Ecto neural progenitor cell (in vitro differentiated cells): ENCODE results near the gene BLACAT1.
A peak's percentile ranks its signal among the peaks of the same experiment; 100 is the strongest.
"Not testable (repeated sequence)": the region's sequence is repeated elsewhere in the genome, so short reads cannot be mapped to it uniquely, and the experiment has no call there.

Source experiments
- DNase-seq: peaks from one replicate; pipeline ENCODE4 v3.0.0-alpha.2; 2018; ENCODE audit warnings: low spot score

BLACAT1 gene

DNA sequence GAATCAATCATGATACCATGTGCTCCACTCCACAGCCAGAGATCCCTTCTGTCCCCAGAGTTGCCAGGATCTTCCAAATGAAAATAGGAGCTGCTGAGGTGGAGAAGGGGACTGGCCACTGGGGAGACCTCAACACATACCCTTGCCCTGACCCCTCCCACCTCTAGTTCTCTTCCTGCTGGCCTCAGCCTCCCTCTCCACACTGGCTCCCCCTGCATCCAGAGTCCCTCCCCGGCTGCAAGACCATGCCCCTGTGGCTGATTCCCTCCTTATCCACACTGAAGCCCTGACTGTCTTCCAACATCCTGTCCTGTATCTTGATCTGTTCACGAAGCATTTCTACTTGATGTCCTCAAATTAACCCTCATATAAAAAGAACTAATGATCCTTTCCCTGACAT lies 27.5 kb upstream of the BLACAT1 start:
- DNase-seq = no peak

DNA sequence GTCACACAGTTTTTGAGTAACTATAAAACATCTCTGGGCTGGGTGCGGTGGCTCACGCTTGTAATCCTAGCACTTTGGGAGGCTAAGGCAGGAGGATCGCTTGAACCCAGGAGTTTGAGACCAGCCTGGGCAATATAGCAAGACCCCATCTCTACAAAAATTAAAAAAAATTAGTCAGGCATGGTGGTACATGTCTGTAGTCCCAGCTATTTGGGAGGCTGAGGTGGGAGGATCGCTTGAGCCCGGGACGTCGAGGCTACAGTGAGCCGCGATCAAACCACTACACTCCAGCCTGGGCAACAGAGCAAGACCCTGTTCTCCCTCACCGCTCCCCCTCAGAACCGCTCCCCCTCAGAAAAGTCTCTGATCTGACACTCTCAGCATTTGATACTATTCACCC lies 26.7 kb upstream of the BLACAT1 start:
- not testable (repeated sequence) for DNase-seq

DNA sequence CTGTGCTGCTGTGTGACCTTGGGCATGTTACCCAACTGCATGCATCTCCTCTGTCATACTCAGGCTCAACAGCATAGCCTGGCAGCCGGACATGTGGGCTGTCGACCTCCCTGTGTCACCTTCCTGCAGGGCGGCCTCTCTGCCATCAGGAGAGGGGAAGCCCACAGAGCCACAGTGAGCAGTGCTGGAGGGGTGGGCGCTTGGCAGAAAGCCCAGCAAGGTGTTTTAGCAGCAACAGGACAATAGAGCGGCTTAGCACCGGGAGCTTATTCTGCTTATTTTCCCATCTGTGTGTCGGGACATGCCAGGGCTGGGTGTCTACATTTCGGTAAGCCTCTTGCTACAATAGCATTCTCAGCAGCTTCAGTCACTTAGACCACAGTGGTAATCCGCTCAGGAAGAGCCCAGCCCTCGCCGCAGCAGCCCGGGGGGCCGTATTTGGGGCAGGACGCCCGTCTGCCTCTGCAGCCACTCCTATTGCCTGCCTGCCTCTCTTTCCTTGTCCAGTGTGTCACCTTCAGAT lies 25.8 kb upstream of the BLACAT1 start:
- DNase-seq = peak; percentile 78

DNA sequence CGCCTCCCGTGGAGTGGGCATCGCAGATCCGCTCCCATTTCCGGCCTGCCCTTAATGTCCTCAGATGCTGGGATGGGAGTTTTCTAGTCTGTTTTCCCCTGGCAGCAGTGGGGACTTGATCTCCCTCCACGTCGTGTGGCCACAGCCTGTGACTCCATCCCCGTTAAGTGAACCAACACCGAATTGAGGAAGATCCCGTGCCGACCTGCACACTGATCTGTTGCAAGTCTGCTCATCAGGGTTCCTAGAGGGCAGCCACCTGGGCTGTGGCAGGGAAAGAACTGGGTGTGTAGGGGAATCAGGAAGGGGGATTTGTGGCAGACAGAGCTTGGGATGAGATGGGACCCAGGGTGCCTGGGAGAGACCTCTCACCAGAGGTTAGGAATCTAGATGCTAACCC lies 25.4 kb upstream of the BLACAT1 start:
- DNase-seq = no peak

DNA sequence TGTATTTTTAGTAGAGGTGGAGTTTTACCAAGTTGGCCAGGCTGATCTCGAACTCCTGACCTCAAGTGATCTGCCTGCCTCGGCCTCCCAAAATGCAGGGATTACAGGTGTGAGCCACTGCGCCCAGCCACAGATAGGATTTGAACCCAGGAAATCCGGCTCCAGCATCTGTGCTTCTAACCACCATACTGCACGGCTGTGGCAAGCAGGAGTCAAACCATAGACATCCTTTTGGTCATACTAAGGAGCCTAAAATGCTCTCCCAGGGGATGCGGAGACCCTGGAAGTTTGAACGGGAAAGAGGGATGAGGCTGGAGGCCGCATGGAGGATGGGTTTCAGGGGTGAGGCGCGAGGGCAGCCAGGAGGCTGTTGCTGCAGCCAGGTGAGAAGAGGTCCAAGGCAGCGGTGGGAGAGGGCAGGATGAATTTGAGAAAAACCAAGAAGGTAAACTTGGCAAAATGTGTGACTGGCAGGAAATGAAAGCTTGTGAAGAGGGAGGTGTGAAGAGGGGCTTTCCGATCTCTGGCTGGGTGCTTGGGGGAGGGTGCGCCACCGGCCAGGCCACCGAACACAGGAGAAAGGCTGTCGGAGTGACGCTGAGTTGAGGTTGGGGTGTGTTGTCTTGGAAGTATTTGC lies 24.6 kb upstream of the BLACAT1 start:
- no peak for DNase-seq

DNA sequence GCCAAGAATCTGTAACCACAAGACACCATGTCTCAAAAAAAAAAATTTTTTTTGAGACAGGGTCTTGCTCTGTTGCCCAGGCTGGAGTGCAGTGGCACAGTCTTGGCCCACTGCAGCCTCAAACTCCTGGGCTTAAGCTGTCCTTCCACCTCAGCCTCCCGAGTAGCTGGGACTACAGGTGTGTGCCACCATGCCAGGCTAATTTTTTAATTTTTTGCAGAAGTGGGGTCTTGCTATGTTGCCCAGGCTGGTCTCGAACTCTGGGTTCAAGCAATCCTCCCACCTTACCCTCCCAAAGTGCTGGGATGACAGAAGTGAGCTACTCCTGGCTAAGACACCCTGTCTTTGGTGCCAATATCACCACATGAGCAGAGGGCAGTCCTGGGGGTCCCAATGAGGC lies 23.1 kb upstream of the BLACAT1 start:
- DNase-seq = not testable (repeated sequence)

DNA sequence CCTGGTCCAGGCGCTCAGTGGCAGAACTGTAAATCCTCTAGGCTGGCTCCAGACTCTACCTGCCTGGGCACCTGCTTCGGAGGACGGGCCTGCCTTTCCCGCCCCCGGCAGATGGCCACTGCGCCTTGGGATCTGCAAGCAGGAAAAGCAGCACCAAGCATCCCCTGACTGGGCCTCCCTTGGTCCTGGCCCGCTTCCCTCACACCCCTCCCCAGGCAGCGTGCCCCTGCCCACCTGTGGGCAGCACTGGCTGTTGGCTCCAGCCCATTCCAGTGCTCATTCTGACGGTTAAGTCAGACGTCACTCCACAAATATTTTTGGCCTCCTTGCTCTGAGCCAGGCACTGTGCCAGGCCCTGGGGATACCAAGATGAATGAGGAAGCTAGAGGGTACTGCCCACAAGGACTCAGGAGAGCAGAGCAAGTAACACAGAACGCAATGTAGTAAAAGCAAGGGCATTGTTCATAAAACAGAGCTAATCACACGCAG lies 22.0 kb upstream of the BLACAT1 start:
- no peak for DNase-seq

DNA sequence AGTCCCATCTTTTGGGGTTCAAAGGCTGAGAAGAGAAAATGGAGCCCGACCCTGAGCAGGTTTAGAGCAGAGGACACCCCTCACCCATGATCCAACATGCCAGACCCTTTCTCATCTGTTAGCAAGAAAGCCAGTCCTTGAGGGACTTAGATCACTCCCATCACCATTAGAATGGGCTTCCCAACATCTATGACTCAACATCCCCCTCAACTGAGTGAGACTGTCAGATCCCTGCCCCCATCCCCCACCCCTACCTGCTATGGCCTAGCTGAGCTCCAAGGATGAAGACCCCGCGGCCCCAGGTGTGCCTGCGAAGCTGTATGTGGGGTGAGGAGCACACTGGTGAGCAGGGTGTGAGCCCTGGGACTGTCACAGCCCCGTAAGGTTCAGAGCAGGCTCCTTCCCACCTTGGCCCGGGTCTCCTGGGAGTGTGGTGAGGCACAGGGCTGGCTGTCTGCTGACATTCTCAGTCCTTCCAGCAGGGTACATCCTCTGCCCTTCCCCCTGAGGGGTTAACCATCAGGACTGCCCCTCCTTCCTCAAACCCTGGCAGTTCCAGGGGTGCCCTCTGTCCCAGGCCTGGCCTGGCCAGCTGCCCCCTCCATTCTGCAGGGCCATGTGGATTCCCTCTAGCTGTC lies 21.4 kb upstream of the BLACAT1 start:
- DNase-seq = peak; percentile 46

DNA sequence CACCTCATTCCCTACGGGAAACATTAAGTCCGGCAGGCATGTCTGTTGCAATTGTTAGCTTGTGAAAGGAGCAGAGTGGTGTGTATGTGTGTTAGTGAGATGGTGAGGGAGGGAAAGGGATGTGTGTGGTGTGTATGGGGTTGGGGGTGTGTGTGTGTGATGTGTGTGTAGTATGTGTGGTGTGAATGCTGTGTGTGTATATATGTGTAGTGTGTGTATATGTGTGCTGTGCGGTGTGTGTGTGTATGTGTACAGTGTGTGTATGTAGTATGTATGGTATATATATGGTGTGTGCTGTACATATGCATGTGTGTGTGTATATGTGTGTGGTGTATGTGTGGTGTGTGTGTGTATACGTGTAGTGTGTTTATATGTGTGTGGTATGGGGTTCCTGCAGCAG lies 20.8 kb upstream of the BLACAT1 start:
- no peak for DNase-seq

DNA sequence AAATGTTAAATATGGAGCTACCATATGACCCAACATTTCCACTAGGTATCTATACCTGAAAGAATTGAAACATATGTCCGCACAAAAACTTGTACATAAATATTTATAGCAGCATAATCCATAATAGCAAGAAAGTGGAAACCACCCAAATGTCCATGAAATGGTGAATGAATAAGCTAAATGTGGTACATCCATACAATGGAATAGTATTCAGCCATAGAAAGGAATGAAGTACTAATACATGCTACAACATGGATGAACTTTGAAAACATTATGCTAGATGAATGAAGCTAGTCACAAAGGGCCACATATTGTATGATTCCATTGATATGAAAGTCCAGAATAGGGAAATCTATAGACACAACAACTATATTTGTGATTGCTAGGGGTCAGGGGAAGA lies 20.0 kb upstream of the BLACAT1 start:
- no peak for DNase-seq

DNA sequence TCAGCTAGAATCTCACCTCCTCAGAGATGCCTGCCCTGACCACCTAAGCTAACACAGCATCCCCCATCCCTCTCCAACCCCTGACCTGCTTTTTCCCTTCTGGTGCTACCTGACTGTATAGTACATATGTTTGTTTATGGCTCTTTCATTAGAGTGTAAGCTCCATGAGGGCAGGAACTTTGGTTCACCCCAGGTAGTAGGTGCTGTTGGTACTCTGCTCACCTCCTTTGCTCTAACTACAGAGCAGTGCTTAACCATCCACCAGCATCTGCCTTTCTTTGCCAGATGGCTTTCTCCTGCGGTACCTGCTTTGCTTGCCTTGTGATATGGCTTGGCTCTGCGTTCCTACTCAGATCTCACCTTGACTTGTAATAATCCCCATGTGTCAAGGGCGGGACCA lies 18.7 kb upstream of the BLACAT1 start:
- no peak for DNase-seq

DNA sequence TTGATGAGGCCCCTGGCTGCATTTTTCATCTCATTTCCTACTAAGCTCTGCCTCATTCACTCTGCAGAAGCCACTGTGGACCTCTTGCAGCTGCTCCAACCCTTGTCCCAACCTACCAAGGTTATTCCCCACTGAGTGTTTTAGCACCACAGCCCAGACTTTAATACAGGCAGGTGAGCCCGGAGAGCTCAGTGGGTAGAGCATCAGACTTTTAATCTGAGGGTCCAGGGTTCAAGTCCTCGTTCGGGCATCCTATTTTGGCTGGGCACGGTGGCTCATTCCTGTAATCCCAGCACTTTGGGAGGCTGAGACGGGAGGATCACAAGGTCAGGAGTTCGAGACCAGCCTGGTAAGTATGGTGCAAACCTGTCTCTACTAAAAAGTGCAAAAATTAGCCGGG lies 18.1 kb upstream of the BLACAT1 start:
- DNase-seq = no peak

DNA sequence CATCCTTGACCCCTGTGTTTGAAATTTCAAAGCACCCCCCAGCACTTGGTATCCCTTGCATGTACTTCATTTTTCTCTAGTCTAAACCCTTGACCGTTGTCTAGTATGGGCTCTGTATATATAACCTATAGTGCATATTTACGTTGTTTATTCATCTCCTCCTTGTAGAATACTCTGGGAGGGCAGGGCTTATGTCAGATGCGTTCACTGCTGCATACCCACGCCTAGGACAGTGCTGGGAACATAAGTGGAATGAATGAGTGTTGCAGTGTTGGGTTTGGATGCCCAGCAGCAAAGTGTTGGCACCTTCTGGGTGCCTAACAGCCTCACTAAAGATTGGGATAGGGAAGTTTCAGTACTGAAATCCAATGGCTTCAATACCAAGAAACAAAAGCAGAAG lies 17.6 kb upstream of the BLACAT1 start:
- no peak for DNase-seq

DNA sequence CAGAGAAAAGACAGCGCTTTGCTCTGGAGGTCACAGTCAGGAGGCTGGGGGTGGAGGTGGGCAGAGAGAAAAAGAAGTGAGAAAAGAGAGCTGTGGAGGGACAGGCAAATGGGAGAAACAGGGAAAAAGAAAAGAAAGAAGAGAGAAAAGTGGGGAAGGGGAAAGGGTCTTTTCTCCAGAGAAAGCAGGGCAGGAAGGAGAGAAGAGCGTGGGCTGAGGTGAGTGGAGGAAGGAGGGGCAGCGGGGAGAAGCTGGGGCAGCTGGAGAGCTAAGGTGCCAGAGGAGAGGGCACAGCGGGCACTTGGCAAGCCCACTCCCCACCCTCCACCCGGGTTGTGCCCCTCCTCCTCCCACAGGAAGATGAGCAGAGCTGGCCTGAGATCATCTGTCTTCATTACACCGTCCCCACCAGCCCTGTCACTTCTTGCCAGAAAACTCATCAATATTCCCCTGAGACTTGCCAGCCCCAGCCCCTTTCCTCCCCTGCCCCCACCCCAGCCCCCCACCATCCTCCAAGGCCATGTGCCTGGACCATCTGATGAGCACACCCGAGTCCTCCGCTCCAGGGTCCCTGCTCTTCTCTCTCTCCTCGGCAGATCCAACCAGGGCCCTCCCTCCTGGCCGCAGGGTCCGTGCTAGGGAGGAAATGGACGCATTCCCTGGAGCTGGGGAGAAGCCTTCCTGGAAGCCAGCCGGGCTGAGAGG lies 17.0 kb upstream of the BLACAT1 start:
- DNase-seq = peak; percentile 48

DNA sequence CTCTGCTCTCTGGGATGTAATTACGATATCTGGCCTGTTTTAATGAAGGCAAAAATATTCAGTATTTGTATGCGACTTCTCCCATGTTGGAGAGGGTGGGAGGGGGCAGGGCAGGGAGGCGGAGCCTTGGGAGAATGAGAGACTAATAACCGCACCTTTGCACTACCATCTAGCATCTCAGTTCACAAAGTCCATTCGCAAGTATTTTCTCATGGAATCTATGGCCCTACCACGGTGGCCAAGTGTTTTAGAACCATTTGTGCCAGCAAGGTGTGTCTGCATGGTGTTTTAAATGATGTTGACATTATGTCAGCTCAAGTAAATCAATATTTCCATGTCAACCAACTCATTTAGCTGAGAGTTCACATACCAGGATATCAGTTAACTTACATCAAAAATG lies 14.3 kb upstream of the BLACAT1 start:
- DNase-seq = no peak

DNA sequence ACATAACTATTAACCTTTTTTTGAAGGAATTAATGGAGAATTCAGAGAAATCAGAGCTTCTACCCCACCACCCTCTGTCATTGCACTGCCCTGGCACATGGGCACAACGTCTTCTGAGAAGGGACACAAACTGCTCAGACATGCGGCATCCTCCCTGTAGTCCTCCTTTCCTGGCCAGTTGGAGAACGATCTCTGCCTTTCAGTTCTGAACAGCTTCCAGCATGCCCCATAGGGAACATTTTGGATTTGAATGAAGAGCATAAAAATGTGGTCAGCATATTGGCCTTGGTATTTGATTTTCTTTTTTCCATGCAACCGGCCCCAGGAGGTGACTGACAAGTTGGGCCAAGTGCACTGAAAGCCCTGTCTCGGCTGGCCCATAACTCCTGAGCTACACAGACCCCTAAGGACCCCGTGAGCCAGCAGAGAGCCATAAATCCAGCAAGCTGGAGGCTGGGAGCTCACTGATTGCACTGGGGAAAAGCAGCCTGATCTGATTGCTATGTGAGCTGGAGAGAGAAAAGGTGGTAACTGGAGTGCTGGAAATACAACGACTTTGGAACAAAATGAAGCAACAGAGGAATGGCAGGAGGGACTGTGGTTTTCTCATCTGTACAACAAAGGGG lies 10.9 kb upstream of the BLACAT1 start:
- DNase-seq = no peak

DNA sequence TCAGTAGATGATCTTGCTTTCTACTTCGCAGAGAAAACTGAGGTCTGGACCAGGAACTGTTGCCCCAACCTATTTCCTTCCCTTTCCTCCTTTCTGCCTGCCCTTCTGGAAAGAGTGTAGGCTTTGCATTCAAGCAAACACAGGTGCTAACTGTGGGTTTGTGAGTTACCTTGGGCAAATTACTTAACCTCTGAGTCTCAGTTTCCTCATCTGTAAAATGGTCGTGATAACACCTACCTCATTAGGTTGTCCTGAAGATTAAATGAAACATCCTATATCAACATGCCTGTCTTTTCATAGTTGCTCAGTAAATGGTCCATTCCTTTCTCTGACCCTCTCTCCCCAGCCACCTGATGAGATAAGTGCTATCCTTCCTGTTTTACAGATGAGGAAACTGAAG lies 9.5 kb upstream of the BLACAT1 start:
- no peak for DNase-seq

DNA sequence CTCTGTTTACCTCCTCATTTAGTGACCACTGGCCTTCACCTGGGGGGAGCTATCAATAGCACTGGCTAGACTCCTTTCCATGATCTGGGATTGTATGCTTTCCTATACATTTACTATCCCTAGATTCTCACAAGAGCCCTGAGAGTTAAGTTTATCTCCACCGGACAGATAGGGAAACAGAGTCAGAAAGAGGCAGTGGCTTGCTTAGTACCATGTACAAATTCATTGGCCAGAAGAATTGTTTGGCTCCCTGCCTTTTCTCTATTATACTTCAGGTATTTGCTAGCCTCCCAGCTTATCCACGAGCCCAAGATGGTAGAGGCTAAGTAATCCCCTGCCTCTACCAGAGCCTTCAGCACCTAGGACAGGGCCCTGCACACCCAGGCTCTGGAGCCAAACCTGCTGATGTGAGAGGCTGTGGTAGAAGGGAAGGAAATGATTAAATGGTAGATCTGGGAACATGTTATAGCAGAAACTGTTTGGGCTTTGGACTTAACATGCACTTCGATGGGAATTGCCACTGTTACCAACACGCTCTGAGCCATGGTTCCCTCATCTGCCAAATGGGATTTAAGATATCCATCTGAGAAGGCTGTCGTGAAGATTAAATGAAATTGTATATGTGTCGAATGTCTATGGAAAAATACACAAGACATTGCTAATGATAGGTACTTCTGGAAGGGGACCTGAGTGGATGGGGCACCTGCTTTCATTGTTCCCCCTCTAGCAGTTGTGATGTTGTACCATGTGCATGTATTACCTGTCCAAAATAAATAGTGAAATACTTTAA lies 3.1 kb upstream of the BLACAT1 start:
- DNase-seq = peak; percentile 81

DNA sequence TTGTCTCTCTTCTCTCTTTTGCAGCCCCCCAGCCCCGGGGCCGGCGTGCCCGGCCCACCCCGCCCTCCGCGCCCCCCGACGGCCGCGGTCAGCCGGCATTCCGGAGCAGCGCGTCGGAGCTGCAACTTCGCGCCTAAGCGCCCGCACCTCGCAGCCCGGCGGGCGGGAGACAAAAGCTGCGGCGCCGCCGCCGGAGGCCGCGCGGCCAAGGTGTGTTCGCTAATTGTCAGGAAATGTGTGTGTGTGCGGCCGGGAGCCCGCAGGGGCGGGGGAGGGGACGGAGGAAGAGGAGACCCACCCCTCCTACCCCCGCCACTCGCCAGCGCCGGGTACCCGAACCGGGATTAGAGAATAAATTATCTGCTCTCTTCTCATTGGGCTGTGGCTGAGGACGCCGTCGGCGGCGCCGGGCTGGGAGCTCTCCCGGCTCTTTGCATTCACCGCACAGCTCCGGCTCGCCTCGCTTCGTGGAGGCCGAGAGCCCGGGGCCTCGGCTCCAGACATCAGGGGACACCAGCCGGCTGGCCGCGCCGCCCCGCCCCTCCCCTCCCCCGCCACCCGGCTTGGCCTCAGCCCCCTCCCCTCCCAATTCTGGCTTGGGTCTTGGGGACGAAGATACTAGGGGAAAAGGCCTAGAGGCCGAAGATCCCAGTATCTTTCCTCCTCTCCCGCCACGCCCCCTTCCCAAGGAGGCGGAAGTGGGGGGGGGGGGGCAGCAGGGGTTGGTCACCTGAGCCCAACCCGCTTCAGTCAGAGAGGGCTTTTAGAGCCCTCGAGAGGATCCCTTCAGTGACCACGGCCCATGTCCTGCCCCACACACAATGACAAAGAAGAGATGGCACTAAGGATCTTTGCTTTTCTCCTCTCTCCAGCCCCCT lies 1.3 kb upstream of the BLACAT1 start:
- peak; percentile 90 for DNase-seq

DNA sequence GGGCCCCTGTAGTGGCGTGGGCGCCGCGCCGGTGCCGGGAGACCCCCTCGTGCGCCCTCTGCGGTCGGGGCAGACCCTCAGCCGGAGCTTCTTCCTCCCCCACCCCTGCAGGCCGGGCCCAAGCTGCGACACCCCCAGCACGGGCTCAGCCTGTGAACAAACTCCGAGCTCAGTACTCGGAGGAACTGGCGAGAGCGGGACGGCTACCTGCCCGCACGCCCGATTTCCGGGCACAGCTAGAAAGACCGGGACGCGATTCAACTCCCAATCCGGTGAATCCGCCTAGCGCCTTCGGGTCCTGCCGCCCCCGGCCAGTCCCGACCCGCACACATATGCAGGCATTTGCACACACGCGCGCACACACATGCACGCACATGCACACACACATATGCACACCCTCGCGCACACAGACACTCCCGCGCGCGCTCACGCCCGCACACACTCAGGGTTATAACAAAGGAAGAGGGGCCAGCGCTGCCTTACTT lies 580 bp upstream of the BLACAT1 start:
- peak; percentile 72 for DNase-seq

DNA sequence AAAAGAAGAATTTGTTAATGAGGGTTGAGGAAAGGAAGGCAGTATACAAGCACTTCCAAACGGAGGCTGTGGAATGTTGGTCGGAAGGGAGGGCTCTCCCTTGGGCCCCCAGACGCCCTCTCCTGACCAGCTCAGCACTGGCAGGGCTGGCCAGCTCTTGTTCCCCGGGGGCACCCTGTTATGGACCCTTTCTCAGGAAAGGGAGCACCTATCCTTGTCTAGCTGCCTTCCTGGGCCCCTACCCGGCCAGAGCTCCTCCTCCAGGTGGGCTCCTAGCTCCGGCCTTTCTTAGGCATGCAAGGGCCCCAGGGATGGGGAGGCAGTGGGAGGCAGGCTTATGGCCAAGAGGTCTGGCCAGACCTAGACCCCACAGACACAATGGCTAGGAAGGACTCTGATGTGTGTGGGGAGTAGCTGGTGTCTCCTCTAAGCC lies 926 bp downstream of the BLACAT1 start:
- peak; percentile 73 for DNase-seq
